AG08395 (cell line): ENCODE data around the gene VAT1.
"Not testable (repeated sequence)": the region's sequence is repeated elsewhere in the genome, so short reads cannot be mapped to it uniquely, and the experiment has no call there.

Experiments
- DNase-seq: peaks from one replicate; pipeline ENCODE4 v3.0.0; 2012; ENCODE audit warnings: mixed read lengths, low spot score

Gene VAT1

GRCh38 chr17:43021741-43022512 is at the start of gene VAT1:
Gene VAT1 (minus strand): TSS chr17:43022385. CDS start chr17:43022322, 63 bp downstream.
- peak; percentile 89 for DNase-seq

- DNase-seq: no peak
Observed at GRCh38 chr17:43070872-43071271, 48.7 kb upstream of the VAT1 start.

- DNase-seq: no peak
Observed at GRCh38 chr17:43070257-43070656, 48.1 kb upstream of the VAT1 start.

- DNase-seq: no peak
Observed at GRCh38 chr17:43069368-43069898, 47.2 kb upstream of the VAT1 start.

- no peak for DNase-seq
Observed at GRCh38 chr17:43068570-43069367, 46.6 kb upstream of the VAT1 start.

- no peak for DNase-seq
Observed at GRCh38 chr17:43062984-43063638, 40.9 kb upstream of the VAT1 start.

GRCh38 chr17:43056051-43056450 is 33.9 kb upstream of the VAT1 start:
- DNase-seq: no peak

- not testable (repeated sequence) for DNase-seq
Observed at GRCh38 chr17:43053008-43053407, 30.8 kb upstream of the VAT1 start.

- no peak for DNase-seq
Observed at GRCh38 chr17:43051969-43052368, 29.8 kb upstream of the VAT1 start.

- DNase-seq: no peak
Observed at GRCh38 chr17:43044024-43044423, 21.8 kb upstream of the VAT1 start.

GRCh38 chr17:43043307-43043706 is 21.1 kb upstream of the VAT1 start:
- peak; percentile 34 for DNase-seq

GRCh38 chr17:43042025-43042628 is 19.9 kb upstream of the VAT1 start:
- peak; percentile 19 for DNase-seq

GRCh38 chr17:43040655-43041054 is 18.5 kb upstream of the VAT1 start:
- DNase-seq: no peak

GRCh38 chr17:43039646-43040045 is 17.5 kb upstream of the VAT1 start:
- DNase-seq: no peak

- no peak for DNase-seq
Observed at GRCh38 chr17:43034894-43035293, 12.7 kb upstream of the VAT1 start.

- no peak for DNase-seq
Observed at GRCh38 chr17:43033948-43034881, 12.0 kb upstream of the VAT1 start.

- DNase-seq: no peak
Observed at GRCh38 chr17:43031666-43032065, 9.5 kb upstream of the VAT1 start.

GRCh38 chr17:43030137-43030767 is 8.1 kb upstream of the VAT1 start:
- no peak for DNase-seq

GRCh38 chr17:43028221-43028861 is 6.2 kb upstream of the VAT1 start:
- no peak for DNase-seq
